Stimulated activated CD8-positive, alpha-beta memory T cell treated with anti-CD3 and anti-CD28 coated beads, Interleukin-15, amount 100 ng/mL, for 24 hours (primary cell): Measurements from ENCODE around the gene IP6K1.
A peak's percentile ranks its signal among the peaks of the same experiment; 100 is the strongest.
"Not testable (repeated sequence)": the region's sequence is repeated elsewhere in the genome, so short reads cannot be mapped to it uniquely, and the experiment has no call there.

ENCODE experiments used
- DNase-seq: peaks from one replicate; pipeline ENCODE4 v3.0.0-alpha.2; 2020; ENCODE audit warnings: low read depth

Gene IP6K1

GRCh38 chr3:49786357-49787181 lies at the start of gene IP6K1:
IP6K1 (minus strand) TSS chr3:49786542; CDS start chr3:49748040, 38,502 bp downstream.
- DNase-seq, result peak; percentile 98

GRCh38 chr3:49831341-49831740 lies 45.0 kb upstream of the IP6K1 start:
- no peak for DNase-seq

- DNase-seq, result no peak
Measured at GRCh38 chr3:49826016-49826415, 39.7 kb upstream of the IP6K1 start.

GRCh38 chr3:49823131-49823530 lies 36.8 kb upstream of the IP6K1 start:
- DNase-seq, result not testable (repeated sequence)

- no peak for DNase-seq
Measured at GRCh38 chr3:49813497-49814174, 27.3 kb upstream of the IP6K1 start, which contains the start of gene UBA7. UBA7 (minus strand) TSS chr3:49813953; CDS start chr3:49813787, 166 bp downstream.

- no peak for DNase-seq
Measured at GRCh38 chr3:49812916-49813496, 26.7 kb upstream of the IP6K1 start.

- no peak for DNase-seq
Measured at GRCh38 chr3:49807431-49808114, 21.2 kb upstream of the IP6K1 start.

GRCh38 chr3:49806850-49807249 lies 20.5 kb upstream of the IP6K1 start:
- DNase-seq, result no peak

- DNase-seq, result no peak
Measured at GRCh38 chr3:49805897-49806701, 19.8 kb upstream of the IP6K1 start.

GRCh38 chr3:49805367-49805782 lies 19.0 kb upstream of the IP6K1 start:
- no peak for DNase-seq

GRCh38 chr3:49804141-49805041 lies 18.0 kb upstream of the IP6K1 start:
- no peak for DNase-seq

- DNase-seq, result no peak
Measured at GRCh38 chr3:49803465-49804140, 17.3 kb upstream of the IP6K1 start.

- DNase-seq, result peak; percentile 63
Measured at GRCh38 chr3:49802719-49803464, 16.6 kb upstream of the IP6K1 start, which contains the start of gene INKA1. INKA1 (plus strand) TSS chr3:49803261; CDS start chr3:49803393, 132 bp downstream.

- DNase-seq, result no peak
Measured at GRCh38 chr3:49801160-49801559, 14.8 kb upstream of the IP6K1 start.

- DNase-seq, result no peak
Measured at GRCh38 chr3:49799761-49800160, 13.4 kb upstream of the IP6K1 start, which contains the start of gene CDHR4. CDHR4 (minus strand) TSS chr3:49799873; CDS start chr3:49799812, 61 bp downstream.

- DNase-seq, result no peak
Measured at GRCh38 chr3:49799105-49799504, 12.8 kb upstream of the IP6K1 start.

- DNase-seq, result no peak
Measured at GRCh38 chr3:49794926-49795905, 8.9 kb upstream of the IP6K1 start.

GRCh38 chr3:49794431-49794830 lies 8.1 kb upstream of the IP6K1 start:
- no peak for DNase-seq
